Fibroblast of pulmonary artery (primary cell): Measurements from ENCODE around the gene ETS2.

Experiments used
- DNase-seq: peaks from one replicate; pipeline ENCODE4 v3.0.0-alpha.2; 2010; ENCODE audit warnings: low read depth
- H3K4me3 ChIP-seq: replicated peaks from 2 replicates; pipeline ENCODE4 v1.5.1; 2011; ENCODE audit warnings: low read depth, mild to moderate bottlenecking, control low read depth, low read length, moderate library complexity
- TF ChIP-seq, protein P1 (sequence below): IDR thresholded peaks from 2 replicates; pipeline ENCODE4 v1.5.1; 2011; ENCODE audit warnings: mild to moderate bottlenecking, control low read depth, low read length, inconsistent platforms; ENCODE audit errors: missing control alignments

ETS2 gene

DNA sequence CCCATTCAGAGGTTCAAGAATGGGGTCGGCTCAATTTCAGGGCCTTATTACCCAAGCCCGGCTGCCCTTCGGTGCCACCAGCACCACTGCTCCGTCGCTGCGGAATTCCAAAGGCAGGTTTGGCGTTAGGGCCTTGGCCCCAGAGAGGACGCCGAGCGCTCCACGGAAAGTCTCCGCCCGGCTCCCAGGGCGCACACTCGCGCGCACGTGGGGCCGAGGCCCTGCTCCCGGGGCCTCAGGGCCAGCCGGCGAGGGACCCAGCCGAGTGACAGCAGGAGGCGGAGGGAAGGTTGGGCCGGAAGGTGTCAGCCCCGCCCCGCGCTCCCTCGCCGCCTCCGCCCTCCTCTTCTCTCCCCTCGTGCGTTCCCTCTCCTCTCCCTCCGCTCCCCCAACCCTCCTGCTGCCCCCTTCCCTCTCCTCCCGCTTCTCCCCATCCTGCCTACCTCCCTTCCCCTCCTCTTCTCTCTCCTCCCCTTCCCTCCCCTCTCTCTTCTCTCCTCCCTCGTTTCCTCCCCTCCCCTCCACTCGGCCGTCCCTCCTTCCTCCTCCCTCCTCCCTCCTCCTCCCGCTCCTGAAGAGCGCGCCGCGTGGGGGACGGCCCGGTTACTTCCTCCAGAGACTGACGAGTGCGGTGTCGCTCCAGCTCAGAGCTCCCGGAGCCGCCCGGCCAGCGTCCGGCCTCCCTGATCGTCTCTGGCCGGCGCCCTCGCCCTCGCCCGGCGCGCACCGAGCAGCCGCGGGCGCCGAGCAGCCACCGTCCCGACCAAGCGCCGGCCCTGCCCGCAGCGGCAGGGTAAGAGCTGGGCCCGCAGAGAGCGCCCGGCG lies at the start of gene ETS2:
ETS2 (plus strand) TSS at position 602 of the 825 bp plus-strand sequence. CDS start 4,106 bp downstream, outside the sequence.
- peak; percentile 97 for DNase-seq
- TF ChIP-seq, protein P1, sequence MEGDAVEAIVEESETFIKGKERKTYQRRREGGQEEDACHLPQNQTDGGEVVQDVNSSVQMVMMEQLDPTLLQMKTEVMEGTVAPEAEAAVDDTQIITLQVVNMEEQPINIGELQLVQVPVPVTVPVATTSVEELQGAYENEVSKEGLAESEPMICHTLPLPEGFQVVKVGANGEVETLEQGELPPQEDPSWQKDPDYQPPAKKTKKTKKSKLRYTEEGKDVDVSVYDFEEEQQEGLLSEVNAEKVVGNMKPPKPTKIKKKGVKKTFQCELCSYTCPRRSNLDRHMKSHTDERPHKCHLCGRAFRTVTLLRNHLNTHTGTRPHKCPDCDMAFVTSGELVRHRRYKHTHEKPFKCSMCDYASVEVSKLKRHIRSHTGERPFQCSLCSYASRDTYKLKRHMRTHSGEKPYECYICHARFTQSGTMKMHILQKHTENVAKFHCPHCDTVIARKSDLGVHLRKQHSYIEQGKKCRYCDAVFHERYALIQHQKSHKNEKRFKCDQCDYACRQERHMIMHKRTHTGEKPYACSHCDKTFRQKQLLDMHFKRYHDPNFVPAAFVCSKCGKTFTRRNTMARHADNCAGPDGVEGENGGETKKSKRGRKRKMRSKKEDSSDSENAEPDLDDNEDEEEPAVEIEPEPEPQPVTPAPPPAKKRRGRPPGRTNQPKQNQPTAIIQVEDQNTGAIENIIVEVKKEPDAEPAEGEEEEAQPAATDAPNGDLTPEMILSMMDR, result no peak
- peak within 1 kb of the TSS; percentile 78 for H3K4me3 ChIP-seq

DNA sequence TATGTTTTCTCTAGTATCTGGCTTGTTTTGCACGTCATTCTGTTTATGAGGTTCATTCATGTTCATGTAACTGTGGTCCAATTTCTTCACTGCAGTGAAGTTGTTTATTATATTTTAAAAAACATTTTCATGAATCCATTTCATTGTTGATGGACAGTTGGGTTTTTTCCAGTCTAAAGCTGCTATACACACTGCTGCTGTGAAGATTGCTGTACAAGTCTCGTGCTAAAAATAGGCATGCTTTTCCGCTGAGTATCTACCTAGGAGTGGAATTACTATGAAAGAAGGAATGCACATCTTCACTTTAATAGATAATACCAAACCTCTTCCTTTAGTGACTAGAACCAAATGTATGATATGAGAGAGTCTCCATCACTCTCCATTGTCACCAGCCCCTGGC lies 49.0 kb upstream of the ETS2 start:
- TF ChIP-seq, protein P1, result no peak
- peak; percentile 58 for DNase-seq
- H3K4me3 ChIP-seq, result no peak overlapping the region

DNA sequence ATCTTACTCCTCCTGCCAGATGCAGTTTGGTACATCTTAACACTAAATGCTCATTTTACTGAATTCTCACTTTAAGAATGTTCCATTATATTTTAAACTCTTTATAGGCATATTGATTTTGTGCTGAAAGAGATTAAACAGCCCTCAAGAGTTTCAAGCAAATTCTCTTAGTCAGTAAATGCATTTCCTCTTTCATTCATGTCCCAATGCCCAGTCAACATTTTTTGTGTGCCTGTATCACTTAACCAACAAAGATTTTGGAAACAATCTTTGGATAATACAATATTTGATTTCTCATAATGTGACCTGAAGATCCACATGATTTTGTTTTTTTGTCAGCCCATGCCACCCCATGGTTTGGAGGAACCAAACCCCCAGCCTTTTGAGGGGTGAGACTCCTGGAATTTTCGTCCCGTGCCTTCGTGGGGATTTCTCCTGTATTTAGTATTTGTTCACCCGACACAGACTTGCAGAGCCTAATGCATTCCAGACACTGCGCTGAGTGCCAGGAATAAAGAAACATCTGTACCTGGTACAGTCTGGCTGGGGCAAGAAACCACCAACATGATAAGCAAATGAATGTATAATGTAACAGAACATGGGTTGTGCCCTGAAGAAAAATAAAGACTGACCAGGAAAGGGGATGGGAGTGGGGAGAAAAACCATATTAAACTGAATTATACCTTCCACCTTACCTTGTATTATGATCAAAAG lies 47.1 kb upstream of the ETS2 start:
- TF ChIP-seq, protein P1, result no peak
- peak; percentile 36 for DNase-seq
- H3K4me3 ChIP-seq, result no peak overlapping the region

DNA sequence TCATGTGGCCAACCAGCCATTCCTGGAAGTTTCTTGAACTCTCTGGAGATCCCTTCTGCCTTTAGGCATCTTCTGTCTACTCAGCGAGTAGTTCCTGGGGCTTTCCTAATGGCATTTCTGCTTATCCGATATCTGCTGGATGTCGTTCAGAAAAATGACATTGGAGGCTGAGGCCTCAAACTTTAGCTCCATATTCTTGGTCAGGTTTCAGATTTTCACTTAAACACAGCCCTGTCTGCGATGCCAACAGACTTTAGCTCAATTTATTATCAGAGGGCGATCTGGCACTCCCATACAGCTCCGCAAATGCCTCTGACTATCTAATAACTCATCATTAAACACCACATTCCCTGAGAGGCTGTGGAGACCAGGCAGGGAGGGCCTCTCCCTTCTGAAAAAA lies 46.3 kb upstream of the ETS2 start:
- TF ChIP-seq, protein P1, result no peak
- peak; percentile 11 for DNase-seq
- no peak overlapping the region for H3K4me3 ChIP-seq

DNA sequence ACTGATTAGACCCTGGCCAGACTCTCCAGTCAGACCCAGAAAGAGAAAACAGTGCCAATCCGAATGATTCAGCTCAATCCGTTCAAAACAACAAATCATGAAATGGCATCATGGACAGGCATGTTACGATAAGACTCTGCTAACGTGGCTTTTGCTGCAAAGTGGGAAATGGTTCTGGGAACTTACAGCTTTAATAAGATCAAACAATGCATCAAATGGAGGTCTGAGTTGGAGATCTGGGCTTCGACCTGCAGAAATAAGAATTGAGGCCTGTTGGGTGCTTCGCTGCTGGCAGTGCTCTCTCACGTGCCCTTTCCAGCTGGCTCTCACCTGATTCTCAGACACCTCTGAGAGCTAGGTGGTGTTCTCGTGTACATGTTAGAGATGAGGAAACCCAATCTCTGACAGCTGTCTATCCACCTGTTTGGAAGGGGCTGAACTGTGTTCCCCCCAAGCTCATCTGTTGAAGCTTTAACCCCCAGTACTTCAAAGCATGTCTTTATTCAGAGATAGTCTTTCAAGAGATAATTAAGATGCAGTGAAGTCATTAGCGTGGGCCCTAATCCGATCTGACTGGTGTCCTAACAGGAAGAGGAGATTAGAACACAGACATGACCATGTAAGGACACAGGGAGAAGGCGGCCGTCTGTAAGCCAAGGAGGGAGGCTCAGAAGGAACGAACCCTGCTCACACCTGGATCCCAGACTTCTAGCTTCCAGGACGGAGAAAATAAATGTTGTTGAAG lies 45.5 kb upstream of the ETS2 start:
- H3K4me3 ChIP-seq, result no peak overlapping the region
- peak; percentile 84 for DNase-seq
- TF ChIP-seq, protein P1, result no peak

DNA sequence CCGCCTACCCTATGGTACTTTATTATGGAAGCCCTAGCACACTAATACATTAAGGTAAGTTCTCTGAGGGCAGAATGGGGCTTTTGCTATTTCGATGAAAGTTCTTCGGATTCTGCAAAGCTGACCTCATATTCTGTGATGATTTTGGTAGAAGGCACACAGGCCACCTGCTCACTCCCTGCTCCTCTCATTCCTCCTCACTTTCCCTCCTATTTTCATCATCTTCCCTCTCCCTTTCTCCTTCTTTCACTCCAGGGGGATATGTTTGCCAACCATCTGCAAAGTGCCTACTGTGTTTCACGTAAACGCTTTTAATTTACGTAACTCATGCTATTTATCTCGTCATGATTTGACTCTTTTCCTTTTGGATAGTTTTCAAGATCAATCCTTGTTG lies 45.0 kb upstream of the ETS2 start:
- H3K4me3 ChIP-seq, result no peak overlapping the region
- DNase-seq, result no peak
- TF ChIP-seq, protein P1, result no peak
